VCaP (cell line): ENCODE measurements around the gene UBE2L3.
"Not testable (repeated sequence)": the region's sequence is repeated elsewhere in the genome, so short reads cannot be mapped to it uniquely, and the experiment has no call there.

ENCODE experiments used
- H3K27ac ChIP-seq: fragments of 450-650 bp; 2 replicates; pipeline ENCODE4 v1.5.1; 2017
- CTCF ChIP-seq: fragments of 450-650 bp; conservative IDR thresholded peaks from 2 replicates; pipeline ENCODE4 v1.5.1; 2017; ENCODE audit warnings: mild to moderate bottlenecking, moderate library complexity

UBE2L3 gene

GRCh38 chr22:21599053-21599893 is 31.8 kb downstream of the UBE2L3 start:
- H3K27ac ChIP-seq = no peak overlapping the region
- no peak for TF ChIP-seq CTCF

GRCh38 chr22:21602579-21602978 is 35.1 kb downstream of the UBE2L3 start:
- TF ChIP-seq CTCF = no peak
- no peak overlapping the region for H3K27ac ChIP-seq

- H3K27ac ChIP-seq = no peak overlapping the region; the same call in 1 of the 2 replicates
- TF ChIP-seq CTCF = no peak
Observed at GRCh38 chr22:21603973-21604372, 36.5 kb downstream of the UBE2L3 start.

- no peak for TF ChIP-seq CTCF
- no peak overlapping the region for H3K27ac ChIP-seq
Observed at GRCh38 chr22:21605887-21606564, 38.5 kb downstream of the UBE2L3 start.

GRCh38 chr22:21606775-21607174 is 39.3 kb downstream of the UBE2L3 start:
- no peak for TF ChIP-seq CTCF
- H3K27ac ChIP-seq = no peak overlapping the region

GRCh38 chr22:21609556-21610157 is 42.1 kb downstream of the UBE2L3 start:
- H3K27ac ChIP-seq = not testable (repeated sequence)

GRCh38 chr22:21611210-21611977 is 43.9 kb downstream of the UBE2L3 start:
- H3K27ac ChIP-seq = no peak overlapping the region
- TF ChIP-seq CTCF = no peak
